Peyer's patch (tissue), 4 donors: ENCODE results near the gene PRPF31. TPM values are rescaled to one million over a fixed set of nuclear protein-coding genes. Genes with fewer than 3 reads are reported as not detected.
A peak's percentile ranks its signal among the peaks of the same experiment; 100 is the strongest.

ENCODE experiments used
- DNase-seq, 3 donors: peaks; one replicate each; pipeline ENCODE4 v3.0.0-alpha.2; 2017 to 2019
- H3K27ac ChIP-seq, 4 donors: fragments of 200-600 bp; sonication (generic); one replicate each; pipeline ENCODE4 v1.5.1; 2016 to 2019
- H3K27me3 ChIP-seq, 2 donors: fragments of 200-600 bp; sonication (generic); one replicate each; pipeline ENCODE4 v1.5.1; 2019
- H3K36me3 ChIP-seq, 3 donors: fragments of 200-600 bp; sonication (generic); one replicate each; pipeline ENCODE4 v1.5.1; 2016 to 2019
- H3K4me1 ChIP-seq, 4 donors: fragments of 200-600 bp; sonication (generic); one replicate each; pipeline ENCODE4 v1.5.1; 2016 to 2019
- H3K4me3 ChIP-seq, 4 donors: fragments of 200-600 bp; sonication (generic); 1 replicate in 3 of 4; 2 replicates in 1 of 4; pipeline ENCODE4 v1.5.1; 2016 to 2019; ENCODE audit warnings: mild to moderate bottlenecking in 1 of 4
- H3K9me3 ChIP-seq, 4 donors: fragments of 200-600 bp; sonication (generic); one replicate each; pipeline ENCODE4 v1.5.1; 2016 to 2019; ENCODE audit warnings: mild to moderate bottlenecking in 1 of 4
- POLR2A ChIP-seq, 2 donors: fragments of 450-650 bp; IDR thresholded peaks; one replicate each; pipeline ENCODE4 v1.5.1; 2017; ENCODE audit warnings: antibody characterized with exemption in 2 of 2, mild to moderate bottlenecking in 2 of 2, moderate library complexity in 2 of 2
- total RNA-seq, 4 donors: library from RNA; depleted of rRNA; stranded (reverse); fragments of >200 nt; gene quantifications; one replicate each; pipeline ENCODE4 v1.1.0, GENCODE V29; 2016
- TF ChIP-seq, protein P1 (sequence below), 6 experiments: fragments of 450-650 bp in 4 of 6; fragments of 200-600 bp in 2 of 6; sonication (generic) in 1 of 6; IDR thresholded peaks; one replicate each; pipeline ENCODE4 v1.5.1; 2017 to 2019; ENCODE audit warnings: antibody characterized with exemption in 6 of 6, mild to moderate bottlenecking in 3 of 6, moderate library complexity in 1 of 6

PRPF31 gene
- total RNA-seq, 4 donors from 2014 or later = 23.3 to 75.1 (median 41.4) TPM

DNA sequence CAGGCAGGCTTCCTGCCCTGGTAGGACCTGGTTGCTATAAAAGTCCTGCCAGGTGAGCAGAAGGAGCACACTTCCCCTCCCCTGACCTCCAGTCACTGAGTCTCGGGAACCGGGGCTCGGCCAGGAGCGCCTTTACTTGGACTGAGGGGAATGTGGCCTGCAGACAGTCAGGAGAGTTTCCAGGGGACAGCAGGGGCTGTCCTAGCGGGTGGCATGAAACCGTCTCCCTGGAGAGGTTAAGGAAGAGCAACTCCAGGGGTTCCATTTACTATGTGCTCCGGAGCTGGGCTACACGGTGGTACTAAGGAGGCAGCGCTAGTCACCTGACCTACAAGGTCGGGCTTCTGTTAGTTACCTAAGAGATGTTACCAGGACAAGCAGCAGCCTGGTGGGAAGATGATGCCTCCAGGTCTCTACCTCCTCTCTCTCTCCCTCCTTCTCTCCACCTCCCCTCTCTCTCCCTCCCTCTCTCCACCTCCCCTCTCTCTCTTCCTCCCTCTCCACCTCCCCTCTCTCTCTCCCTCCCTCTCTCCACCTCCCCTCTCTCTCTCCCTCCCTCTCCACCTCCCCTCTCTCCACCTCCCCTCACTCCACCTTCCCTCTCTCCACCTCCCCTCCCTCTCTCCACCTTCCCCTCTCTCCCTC, 17.9 kb downstream of the PRPF31 start:
- H3K36me3 ChIP-seq = peaks cover 0 to 24% (median 0%) of the 10 kb centered on the region in 3 donors
- H3K4me3 ChIP-seq = no peak overlapping the region

DNA sequence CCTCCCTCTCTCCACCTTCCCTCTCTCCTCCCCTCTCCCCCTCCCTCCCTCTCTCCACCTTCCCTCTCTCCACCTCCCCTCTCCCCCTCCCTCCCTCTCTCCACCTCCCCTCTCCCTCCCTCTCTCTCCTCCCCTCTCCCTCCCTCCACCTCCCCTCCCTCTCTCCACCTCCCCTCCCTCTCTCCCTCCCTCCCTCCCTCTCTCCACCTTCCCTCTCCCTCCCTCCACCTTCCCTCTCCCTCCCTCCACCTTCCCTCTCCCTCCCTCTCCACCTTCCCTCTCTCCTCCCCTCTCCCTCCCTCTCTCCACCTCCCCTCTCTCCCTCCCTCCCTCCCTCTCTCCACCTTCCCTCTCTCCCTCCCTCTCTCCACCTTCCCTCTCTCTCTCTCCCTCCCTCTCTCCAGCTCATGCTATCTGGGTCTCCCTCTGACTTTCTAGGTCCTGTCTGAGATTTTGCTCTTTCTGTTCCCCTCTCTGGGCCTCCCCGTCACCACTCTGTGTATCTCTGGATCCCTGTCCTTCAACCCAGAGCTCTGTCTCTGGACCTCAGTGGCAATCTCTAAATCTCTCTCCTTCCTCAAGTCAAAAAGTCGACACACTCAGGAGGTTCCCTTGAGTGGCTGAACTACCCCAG, 18.5 kb downstream of the PRPF31 start:
- no peak overlapping the region for H3K4me3 ChIP-seq
- DNase-seq = no peak
- peaks cover 0 to 18% (median 0%) of the 10 kb centered on the region in 3 donors for H3K36me3 ChIP-seq
- H3K9me3 ChIP-seq = no peaks in the 10 kb centered on the region
- H3K27ac ChIP-seq = no peak overlapping the region
- H3K4me1 ChIP-seq = peaks cover 0 to 19% (median 9%) of the 10 kb centered on the region in 4 donors
- no peak for TF ChIP-seq POLR2A (IDR thresholded peaks at IDR 0.05)
- TF ChIP-seq, protein P1, sequence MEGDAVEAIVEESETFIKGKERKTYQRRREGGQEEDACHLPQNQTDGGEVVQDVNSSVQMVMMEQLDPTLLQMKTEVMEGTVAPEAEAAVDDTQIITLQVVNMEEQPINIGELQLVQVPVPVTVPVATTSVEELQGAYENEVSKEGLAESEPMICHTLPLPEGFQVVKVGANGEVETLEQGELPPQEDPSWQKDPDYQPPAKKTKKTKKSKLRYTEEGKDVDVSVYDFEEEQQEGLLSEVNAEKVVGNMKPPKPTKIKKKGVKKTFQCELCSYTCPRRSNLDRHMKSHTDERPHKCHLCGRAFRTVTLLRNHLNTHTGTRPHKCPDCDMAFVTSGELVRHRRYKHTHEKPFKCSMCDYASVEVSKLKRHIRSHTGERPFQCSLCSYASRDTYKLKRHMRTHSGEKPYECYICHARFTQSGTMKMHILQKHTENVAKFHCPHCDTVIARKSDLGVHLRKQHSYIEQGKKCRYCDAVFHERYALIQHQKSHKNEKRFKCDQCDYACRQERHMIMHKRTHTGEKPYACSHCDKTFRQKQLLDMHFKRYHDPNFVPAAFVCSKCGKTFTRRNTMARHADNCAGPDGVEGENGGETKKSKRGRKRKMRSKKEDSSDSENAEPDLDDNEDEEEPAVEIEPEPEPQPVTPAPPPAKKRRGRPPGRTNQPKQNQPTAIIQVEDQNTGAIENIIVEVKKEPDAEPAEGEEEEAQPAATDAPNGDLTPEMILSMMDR (IDR thresholded peaks at IDR 0.05) = no peak
- no peaks in the 10 kb centered on the region for H3K27me3 ChIP-seq

More for the DNA sequence above, 17.9 kb downstream of the PRPF31 start:
- TF ChIP-seq POLR2A (IDR thresholded peaks at IDR 0.05) = no peak
- TF ChIP-seq, protein P1 (IDR thresholded peaks at IDR 0.05) = no peak
- no peaks in the 10 kb centered on the region for H3K27me3 ChIP-seq
- no peaks in the 10 kb centered on the region for H3K9me3 ChIP-seq
- H3K27ac ChIP-seq = no peak overlapping the region
- no peak for DNase-seq
- peaks cover 0 to 12% (median 7%) of the 10 kb centered on the region in 4 donors for H3K4me1 ChIP-seq

DNA sequence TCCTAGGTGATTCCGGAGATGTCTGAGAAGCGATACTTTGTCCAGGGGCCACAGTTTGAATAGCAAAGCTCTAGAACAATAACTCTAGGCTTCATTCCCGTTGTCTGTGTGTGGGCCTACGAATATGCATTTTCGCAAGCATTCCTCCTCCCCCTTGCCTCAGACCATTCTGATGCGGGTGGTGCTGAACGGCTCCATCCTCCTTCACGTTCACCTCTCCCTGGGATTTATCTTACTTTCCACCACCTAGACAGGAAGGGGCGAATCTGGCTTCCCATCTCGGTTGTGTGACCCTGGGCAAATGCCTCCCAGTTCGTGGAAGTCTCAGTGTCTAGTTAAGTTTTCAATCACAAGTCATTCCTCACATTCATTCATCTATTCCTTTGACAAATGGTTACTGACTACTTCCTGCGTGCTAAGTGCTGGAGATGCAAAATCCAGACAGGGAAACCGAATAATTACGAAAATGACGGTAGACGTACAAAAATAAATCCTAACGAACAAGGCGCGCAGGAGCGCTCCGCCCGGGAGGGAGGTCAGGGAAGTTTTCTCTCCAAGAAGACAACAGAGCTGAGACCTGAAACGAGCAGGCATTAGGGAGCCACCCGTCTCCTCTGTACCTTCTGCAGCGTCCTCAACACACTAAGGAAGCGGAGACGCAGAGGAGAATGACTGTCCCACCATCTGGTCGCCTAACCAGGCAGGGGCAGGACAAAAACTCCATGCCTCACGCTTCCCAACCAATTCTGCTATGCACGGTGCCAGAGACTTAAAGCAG, 20.7 kb downstream of the PRPF31 start:
- Histone ChIP-seq H3K4me3 (peak overlapping the region; percentile 22 to 54 (median 45)), H3K9me3 (no peaks in the 10 kb centered on the region), H3K4me1 (peaks cover 0 to 41% (median 15%) of the 10 kb centered on the region in 4 donors), H3K27ac (peak overlapping the region; percentile 13 to 97 (median 50)), H3K27me3 (no peaks in the 10 kb centered on the region), H3K36me3 (peaks cover 0 to 19% (median 0%) of the 10 kb centered on the region in 3 donors)
- TF ChIP-seq POLR2A (IDR thresholded peaks at IDR 0.05) = no peak
- TF ChIP-seq, protein P1 (IDR thresholded peaks at IDR 0.05) = no peak
- peak in 1 of 3 donors; percentile 27 for DNase-seq

DNA sequence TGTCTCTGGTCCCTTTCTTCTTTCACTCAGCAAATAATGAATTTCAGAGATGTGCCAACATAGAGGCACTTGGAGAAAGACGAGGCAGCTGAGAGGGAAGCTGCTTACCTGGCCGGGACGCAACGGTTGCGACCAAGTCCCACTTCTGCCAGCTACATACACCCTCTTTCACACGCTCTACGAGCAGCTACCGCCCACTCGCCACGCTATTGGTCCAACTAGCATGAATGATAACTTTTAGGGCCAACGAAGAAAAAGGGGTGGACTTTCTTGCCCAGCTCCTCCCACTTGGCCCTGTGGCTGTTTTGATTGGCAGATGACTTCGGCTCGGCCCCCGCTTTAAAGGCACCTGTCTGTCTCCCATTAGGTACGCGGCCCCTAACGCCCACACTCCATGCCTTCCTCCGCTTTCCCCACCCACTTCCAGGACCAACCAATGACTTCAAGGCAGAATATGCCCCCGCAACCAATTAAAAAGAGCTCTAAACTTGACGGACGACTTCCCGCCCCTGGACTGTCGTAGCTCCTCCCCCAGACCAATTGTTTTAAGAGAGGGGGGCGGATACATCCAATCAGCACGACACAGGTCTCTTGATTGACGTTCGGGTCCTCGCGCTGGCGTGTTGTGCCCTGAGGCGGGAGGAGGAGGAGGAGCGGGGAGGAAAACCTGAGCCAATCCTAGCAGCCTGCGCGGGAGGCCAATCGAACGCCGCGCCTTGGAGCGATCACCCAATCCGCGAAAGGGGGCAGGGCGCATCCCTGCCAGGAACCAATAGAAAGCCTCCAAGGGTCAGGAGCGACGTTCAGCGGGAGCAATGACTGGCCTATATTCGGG, 21.5 kb downstream of the PRPF31 start:
- H3K36me3 ChIP-seq = peaks cover 0 to 20% (median 0%) of the 10 kb centered on the region in 3 donors
- no peaks in the 10 kb centered on the region for H3K27me3 ChIP-seq
- H3K4me3 ChIP-seq = peak overlapping the region; percentile 82 to 100 (median 96)
- DNase-seq = peak; percentile 98 to 100 (median 99)
- no peaks in the 10 kb centered on the region for H3K9me3 ChIP-seq
- peaks cover 0 to 43% (median 15%) of the 10 kb centered on the region in 4 donors for H3K4me1 ChIP-seq
- peak; percentile 31 to 87 for TF ChIP-seq POLR2A (IDR thresholded peaks at IDR 0.05)
- TF ChIP-seq, protein P1 (IDR thresholded peaks at IDR 0.05) = no peak
- peak overlapping the region; percentile 91 to 98 (median 95) for H3K27ac ChIP-seq
